ENCODE results near the gene RARRES1. TPM values are rescaled to one million over a fixed set of nuclear protein-coding genes. Genes with fewer than 3 reads are reported as not detected.

RARRES1 gene
- total RNA-seq, 1 experiment from 2014 or later: 0.81 TPM

GRCh38 chr3:158739078-158739477 is 6.8 kb upstream of the RARRES1 start:
- Histone ChIP-seq H4K5ac (ENCODE audit: insufficient read length, low read depth, low read length) (no peak overlapping the region), H3K4ac (ENCODE audit: low read depth, low read length) (no peak overlapping the region), H3K27ac (ENCODE audit: insufficient read length, low read depth, low read length) (no peak overlapping the region), H2AFZ (ENCODE audit: low read length) (no peak overlapping the region), H2BK20ac (ENCODE audit: low read depth, low read length, poor library complexity, severe bottlenecking) (no peak overlapping the region), H3K79me2 (ENCODE audit: insufficient read depth, low read length) (no peaks in the 10 kb centered on the region), H4K8ac (replicated peaks; ENCODE audit: insufficient read length, low read depth, low read length) (no peak overlapping the region), H3K4me1 (ENCODE audit: insufficient read depth, low read length) (no peaks in the 10 kb centered on the region), H4K20me1 (ENCODE audit: control insufficient read depth, insufficient read depth, insufficient read length) (no peaks in the 10 kb centered on the region), H3K23me2 (ENCODE audit: insufficient read length, low read depth, low read length, poor library complexity, severe bottlenecking) (no peaks in the 10 kb centered on the region), H3K18ac (ENCODE audit: insufficient read length, low read depth, low read length) (no peak overlapping the region), H3K23ac (ENCODE audit: insufficient read length, low read depth, low read length) (no peak overlapping the region), H2BK15ac (ENCODE audit: low read depth, low read length) (no peak overlapping the region), H2AK5ac (ENCODE audit: insufficient read length, low read length) (no peak overlapping the region), H3K4me2 (ENCODE audit: insufficient read depth, insufficient read length, low read length) (no peak overlapping the region), H2BK12ac (ENCODE audit: insufficient read length, low read depth, low read length) (no peak overlapping the region), H2BK5ac (ENCODE audit: insufficient read length, low read length) (no peak overlapping the region), H3K79me1 (ENCODE audit: insufficient read depth, low read depth, low read length, poor library complexity, severe bottlenecking) (no peaks in the 10 kb centered on the region), H3K27me3 (ENCODE audit: insufficient read depth, low read length) (no peaks in the 10 kb centered on the region), H4K91ac (ENCODE audit: insufficient read length, low read depth, low read length) (no peak overlapping the region), H3K9ac (ENCODE audit: extremely low read depth, insufficient read length, low read length) (no peak overlapping the region), H3T11ph (ENCODE audit: low read length) (no peak overlapping the region), H3K56ac (ENCODE audit: insufficient read length, low read depth, low read length) (no peak overlapping the region), H3K14ac (ENCODE audit: insufficient read depth, low read length) (no peak overlapping the region), H3K9me3 (ENCODE audit: control insufficient read depth, low read depth, low read length) (no peaks in the 10 kb centered on the region), H2BK120ac (ENCODE audit: low read depth, low read length, poor library complexity, severe bottlenecking) (no peak overlapping the region)
- Mint-ChIP-seq H3K4me3 (no peak overlapping the region), H3K9me3 (peaks cover 3 to 7% of the 10 kb centered on the region in 2 experiments; a peak in 3 of 5 replicates), H3K36me3 (ENCODE audit: insufficient read depth in 1 of 3, low read depth in 3 of 3) (peaks cover 0 to 12% (median 9%) of the 10 kb centered on the region in 3 experiments; a peak in 4 of 7 replicates), H3K27me3 (ENCODE audit: low read depth) (peaks cover under 1% of the 10 kb centered on the region; the same call in 1 of the 2 replicates), H3K27ac (no peak overlapping the region), H3K4me1 (0 out of 4 replicates have a peak, but pooled peaks cover 0 to 3% of the 10 kb centered on the region in 2 experiments)
- no CpG with 5 or more reads among the region's 4 CpGs for WGBS (ENCODE audit: extremely low coverage, insufficient read length, low lambda C conversion rate)
- DNase-seq: no peak
- no peak for TF ChIP-seq CTCF (conservative IDR thresholded peaks at IDR 0.05)

Data from H9 (cell line).